ENCODE measurements around the gene ACBD6.
"Not testable (repeated sequence)": the region's sequence is repeated elsewhere in the genome, so short reads cannot be mapped to it uniquely, and the experiment has no call there.

The ACBD6 gene, protein sequence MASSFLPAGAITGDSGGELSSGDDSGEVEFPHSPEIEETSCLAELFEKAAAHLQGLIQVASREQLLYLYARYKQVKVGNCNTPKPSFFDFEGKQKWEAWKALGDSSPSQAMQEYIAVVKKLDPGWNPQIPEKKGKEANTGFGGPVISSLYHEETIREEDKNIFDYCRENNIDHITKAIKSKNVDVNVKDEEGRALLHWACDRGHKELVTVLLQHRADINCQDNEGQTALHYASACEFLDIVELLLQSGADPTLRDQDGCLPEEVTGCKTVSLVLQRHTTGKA

DNA sequence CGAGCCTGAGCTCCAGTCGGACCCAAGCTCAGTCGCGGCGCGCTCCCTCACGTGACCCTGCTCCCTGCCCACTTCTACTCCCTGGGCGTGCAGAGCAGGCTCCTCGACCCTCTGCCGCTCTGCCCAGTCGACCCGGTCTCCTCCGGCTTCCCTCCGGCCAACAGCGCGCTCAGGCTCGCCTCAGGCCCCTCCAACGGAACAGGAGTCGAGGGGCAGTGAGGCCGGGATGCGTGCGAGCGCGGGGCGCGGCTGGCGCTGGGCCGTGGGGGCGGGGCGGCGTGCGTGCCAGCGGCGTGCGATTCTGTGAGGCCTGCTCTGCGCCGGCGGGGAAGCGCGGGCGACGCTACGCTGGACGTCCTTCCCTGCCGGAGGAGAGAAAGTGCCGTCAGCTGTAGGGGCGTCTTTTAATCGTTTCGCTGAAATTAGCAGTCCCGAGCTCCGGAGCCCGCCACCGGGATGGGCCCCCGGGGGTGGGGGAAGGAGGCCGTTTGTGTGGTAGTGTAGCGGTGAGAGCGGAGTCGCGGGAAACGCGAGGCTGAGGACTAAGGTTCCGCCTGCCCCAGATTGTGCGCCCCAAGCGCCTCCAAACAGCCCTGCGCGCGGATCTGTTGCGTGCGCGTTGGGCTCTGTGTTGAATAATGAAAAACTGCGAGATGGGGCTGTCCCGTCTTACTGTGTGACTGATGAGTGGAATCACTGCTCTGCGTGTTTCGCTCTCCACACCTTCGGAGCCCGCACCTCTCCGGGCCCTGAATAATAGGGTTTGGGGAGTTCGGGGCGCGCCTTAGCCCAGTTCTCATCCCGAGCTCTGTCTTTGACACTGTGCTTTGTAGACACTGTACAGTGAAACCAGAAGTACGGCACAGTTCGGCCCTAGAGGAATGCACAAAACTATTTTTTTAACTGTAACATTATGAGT, at the start of gene ACBD6:
TSS of gene ACBD6 (minus strand) at position 217 of the 919 bp plus-strand sequence. CDS start 311 bp downstream, outside the sequence.
- H3K36me3 ChIP-seq (ENCODE audit: insufficient read depth, low read length) = peaks cover 10% of the 10 kb centered on the region
- H3K4me1 ChIP-seq (ENCODE audit: insufficient read depth, low read length) = peaks cover 13% of the 10 kb centered on the region
- H3K9me3 ChIP-seq (ENCODE audit: low read length) = no peaks in the 10 kb centered on the region
- H3K27me3 ChIP-seq (ENCODE audit: insufficient read depth, low read length) = no peaks in the 10 kb centered on the region
- peak within 1 kb of the TSS; percentile 83 for H3K4me3 ChIP-seq (ENCODE audit: low read length)
- H2AFZ ChIP-seq (ENCODE audit: low read depth, low read length) = peak within 1 kb of the TSS; percentile 74

DNA sequence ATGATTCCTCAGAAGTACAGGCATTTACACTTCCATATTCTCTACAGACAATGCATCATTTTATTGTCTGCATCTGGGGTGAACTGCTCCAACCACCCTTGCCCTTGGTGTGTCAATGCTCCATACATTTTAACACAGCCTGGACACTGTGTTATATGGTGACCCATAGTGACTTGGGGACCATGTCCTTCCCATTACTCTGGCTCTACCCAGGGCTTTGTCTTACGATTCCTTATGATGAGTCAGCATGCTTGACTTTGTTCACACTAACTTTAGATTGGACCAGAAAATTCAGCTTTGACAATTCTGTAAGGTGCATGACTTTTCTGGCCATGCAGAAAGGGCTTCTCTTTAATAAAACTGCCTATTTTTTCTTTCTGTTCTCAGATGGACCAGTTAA, 49.6 kb upstream of the ACBD6 start:
- Histone ChIP-seq H3K36me3 (ENCODE audit: insufficient read depth, low read length) (no peaks in the 10 kb centered on the region), H3K4me1 (ENCODE audit: insufficient read depth, low read length) (peaks cover 27% of the 10 kb centered on the region), H3K4me3 (ENCODE audit: low read length) (no peak overlapping the region), H2AFZ (ENCODE audit: low read depth, low read length) (no peak overlapping the region), H3K27me3 (ENCODE audit: insufficient read depth, low read length) (no peaks in the 10 kb centered on the region), H3K9me3 (ENCODE audit: low read length) (no peaks in the 10 kb centered on the region)

DNA sequence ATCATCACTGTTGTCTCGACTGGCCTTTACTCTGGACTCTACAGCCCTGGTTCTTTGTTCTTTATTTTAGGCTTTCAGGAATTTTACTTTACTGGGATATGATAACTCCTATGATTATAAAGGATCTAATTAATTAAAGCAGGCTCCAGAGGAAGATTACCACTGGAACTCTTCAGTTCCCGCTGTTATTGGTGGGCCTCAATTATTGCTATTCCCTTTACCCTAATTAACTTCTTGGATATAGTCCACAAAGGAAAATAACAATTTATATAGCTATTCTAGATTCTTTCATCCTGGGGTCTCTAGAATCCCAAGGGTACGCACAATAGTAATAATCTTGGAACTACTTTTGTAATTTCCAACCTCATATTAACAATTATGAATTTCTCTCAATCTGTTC, 47.9 kb upstream of the ACBD6 start:
- Histone ChIP-seq H3K27me3 (ENCODE audit: insufficient read depth, low read length) (no peaks in the 10 kb centered on the region), H3K4me3 (ENCODE audit: low read length) (no peak overlapping the region), H3K9me3 (ENCODE audit: low read length) (no peaks in the 10 kb centered on the region), H3K4me1 (ENCODE audit: insufficient read depth, low read length) (peaks cover 29% of the 10 kb centered on the region), H3K36me3 (ENCODE audit: insufficient read depth, low read length) (no peaks in the 10 kb centered on the region), H2AFZ (ENCODE audit: low read depth, low read length) (no peak overlapping the region)

DNA sequence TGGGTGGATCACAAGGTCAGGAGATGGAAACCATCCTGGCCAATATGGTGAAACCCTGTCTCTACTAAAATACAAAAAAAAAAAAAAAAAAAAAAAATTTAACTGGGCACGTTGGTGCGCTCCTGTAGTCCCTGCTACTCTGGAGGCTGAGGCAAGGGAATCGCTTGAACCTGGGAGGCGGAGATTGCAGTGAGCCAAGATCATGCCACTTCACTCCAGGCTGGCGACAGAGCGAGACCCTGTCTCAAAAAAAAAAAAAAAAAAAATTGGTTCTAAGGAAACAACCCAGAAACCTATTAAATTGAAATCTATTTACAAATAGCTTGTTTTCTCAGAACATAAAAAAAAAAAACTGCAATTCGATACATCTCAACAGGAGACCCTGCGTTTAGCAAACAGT, 47.4 kb upstream of the ACBD6 start:
- H3K9me3 ChIP-seq (ENCODE audit: low read length); H3K36me3 ChIP-seq (ENCODE audit: insufficient read depth, low read length); H2AFZ ChIP-seq (ENCODE audit: low read depth, low read length); H3K4me3 ChIP-seq (ENCODE audit: low read length); H3K27me3 ChIP-seq (ENCODE audit: insufficient read depth, low read length): not testable (repeated sequence)
- peaks cover 29% of the 10 kb centered on the region for H3K4me1 ChIP-seq (ENCODE audit: insufficient read depth, low read length)

DNA sequence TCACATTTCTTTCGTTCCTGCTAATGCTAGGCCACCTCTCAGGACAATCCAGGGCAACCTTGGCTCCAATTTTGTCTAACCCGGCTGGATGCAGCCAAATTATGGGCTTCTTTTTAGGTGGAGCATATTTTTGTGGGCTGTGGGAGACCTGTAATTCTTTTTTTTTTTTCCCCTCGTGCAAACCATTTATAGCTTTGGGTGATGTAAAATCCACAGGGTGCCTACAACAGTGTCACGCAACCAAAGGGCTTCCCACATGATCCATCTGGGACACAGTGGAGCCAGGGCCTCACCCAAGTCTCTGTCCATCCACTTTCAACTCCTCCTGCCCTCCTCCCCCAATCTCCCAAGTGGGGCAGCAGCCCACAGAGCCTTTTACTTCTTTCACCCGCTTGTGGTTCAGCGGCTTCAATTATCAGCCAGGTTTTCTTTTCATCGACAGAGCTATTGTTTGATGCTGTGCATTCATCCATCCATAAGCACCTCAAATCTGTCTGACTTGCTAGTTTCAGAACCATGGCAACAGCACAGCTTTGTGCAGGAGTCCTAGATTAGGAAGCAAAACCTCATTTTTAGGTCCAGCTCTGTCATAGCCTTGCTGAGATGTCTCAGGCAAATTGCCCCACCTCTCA, 46.4 kb upstream of the ACBD6 start:
- no peaks in the 10 kb centered on the region for H3K36me3 ChIP-seq (ENCODE audit: insufficient read depth, low read length)
- H3K4me1 ChIP-seq (ENCODE audit: insufficient read depth, low read length) = peaks cover 29% of the 10 kb centered on the region
- no peaks in the 10 kb centered on the region for H3K9me3 ChIP-seq (ENCODE audit: low read length)
- no peaks in the 10 kb centered on the region for H3K27me3 ChIP-seq (ENCODE audit: insufficient read depth, low read length)
- no peak overlapping the region for H3K4me3 ChIP-seq (ENCODE audit: low read length)
- peak overlapping the region; percentile 40 for H2AFZ ChIP-seq (ENCODE audit: low read depth, low read length)

DNA sequence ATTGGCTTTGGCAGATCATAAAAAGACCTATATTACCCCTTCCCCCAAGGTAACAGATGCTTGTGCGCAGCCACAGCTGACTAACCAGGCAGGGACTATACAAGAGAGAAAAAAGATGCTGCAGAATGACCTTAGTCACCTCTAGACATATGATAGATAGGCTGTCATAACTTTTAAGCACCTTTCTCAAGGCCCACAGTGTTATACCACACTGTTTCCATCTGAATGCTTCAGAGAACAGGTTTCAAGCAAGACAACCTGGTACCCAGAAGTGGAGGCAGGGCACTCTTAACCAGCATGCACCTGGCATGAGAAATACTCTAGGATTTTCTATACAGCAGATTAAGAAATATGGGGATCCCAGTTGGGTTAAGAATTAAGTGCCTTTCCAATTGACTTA, 43.6 kb upstream of the ACBD6 start:
- Histone ChIP-seq H3K4me3 (ENCODE audit: low read length) (no peak overlapping the region), H3K9me3 (ENCODE audit: low read length) (no peaks in the 10 kb centered on the region), H3K36me3 (ENCODE audit: insufficient read depth, low read length) (no peaks in the 10 kb centered on the region), H2AFZ (ENCODE audit: low read depth, low read length) (no peak overlapping the region), H3K4me1 (ENCODE audit: insufficient read depth, low read length) (peaks cover 35% of the 10 kb centered on the region), H3K27me3 (ENCODE audit: insufficient read depth, low read length) (no peaks in the 10 kb centered on the region)

DNA sequence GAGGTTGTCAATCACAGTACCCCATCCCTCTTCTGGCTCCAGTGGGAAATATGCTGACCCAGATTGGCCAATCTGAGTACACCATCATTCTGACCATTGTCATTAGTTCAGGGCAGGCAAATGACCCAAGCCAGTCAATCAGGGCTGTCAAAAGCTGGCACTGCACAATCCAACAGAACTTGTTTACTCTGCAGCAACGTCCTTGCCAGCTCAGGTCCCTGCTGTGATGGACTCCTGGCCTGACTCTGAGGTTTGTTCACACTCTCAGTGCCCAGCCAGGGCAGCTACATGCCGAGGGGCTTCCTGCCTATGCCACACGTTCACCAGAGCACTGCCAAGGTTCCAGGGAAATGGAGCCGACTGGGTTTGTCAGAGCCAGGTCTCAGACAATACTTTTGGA, 41.7 kb upstream of the ACBD6 start:
- H3K9me3 ChIP-seq (ENCODE audit: low read length) = no peaks in the 10 kb centered on the region
- H3K4me1 ChIP-seq (ENCODE audit: insufficient read depth, low read length) = peaks cover 30% of the 10 kb centered on the region
- no peaks in the 10 kb centered on the region for H3K27me3 ChIP-seq (ENCODE audit: insufficient read depth, low read length)
- H2AFZ ChIP-seq (ENCODE audit: low read depth, low read length) = no peak overlapping the region
- H3K36me3 ChIP-seq (ENCODE audit: insufficient read depth, low read length) = no peaks in the 10 kb centered on the region
- H3K4me3 ChIP-seq (ENCODE audit: low read length) = no peak overlapping the region

DNA sequence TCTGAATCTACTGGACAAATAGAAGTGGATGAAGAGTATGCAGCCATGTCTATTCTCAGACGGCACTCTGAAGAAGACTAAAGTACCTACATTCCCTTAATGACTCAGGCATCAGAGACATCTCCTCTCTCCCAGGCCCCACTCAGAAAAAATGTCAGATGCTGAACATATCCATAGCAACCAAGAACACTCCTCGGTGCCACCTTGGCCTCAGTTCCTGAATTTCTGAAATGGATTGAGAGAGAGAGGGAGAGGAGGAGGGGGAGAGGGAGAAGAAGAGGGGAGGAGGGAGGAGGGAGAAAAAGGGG, 40.4 kb upstream of the ACBD6 start:
- Histone ChIP-seq H3K36me3 (ENCODE audit: insufficient read depth, low read length) (no peaks in the 10 kb centered on the region), H3K27me3 (ENCODE audit: insufficient read depth, low read length) (no peaks in the 10 kb centered on the region), H3K9me3 (ENCODE audit: low read length) (no peaks in the 10 kb centered on the region), H3K4me1 (ENCODE audit: insufficient read depth, low read length) (peaks cover 19% of the 10 kb centered on the region), H2AFZ (ENCODE audit: low read depth, low read length) (no peak overlapping the region), H3K4me3 (ENCODE audit: low read length) (no peak overlapping the region)

DNA sequence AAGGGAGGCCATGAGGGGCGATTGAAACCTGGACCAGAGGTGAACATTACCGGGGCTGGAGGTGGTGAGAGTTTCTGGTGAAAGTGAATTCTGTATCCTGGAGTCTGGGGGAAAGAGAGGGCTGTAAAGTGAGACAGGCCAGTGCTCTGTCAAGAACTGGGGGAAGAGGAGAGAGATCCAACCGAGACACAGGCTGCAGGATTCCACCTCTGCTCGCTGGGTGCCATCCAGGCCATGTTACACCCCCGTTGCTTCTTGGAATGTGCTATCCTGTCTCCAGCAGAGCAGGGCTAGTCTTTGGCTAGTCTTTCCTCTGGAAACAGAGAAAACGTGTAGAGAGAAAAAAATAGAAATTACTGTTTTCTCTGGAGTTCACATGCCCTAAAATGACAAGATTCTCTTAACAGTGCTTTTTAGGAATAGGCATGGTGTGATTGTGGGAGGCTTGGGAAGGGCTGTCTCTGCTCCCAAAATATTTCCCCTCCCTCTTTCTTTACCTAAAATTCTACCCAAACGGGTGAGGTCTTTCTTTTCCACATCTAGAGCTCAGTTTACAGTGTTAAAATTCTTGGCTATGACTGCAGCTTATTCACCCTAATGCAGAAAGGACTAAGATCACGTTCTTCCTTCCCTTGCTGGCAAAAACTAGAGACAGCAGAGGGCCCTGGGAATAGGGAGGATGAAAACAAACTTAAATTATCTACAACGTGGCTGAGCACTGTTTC, 39.9 kb upstream of the ACBD6 start:
- Histone ChIP-seq H3K4me1 (ENCODE audit: insufficient read depth, low read length) (peaks cover 18% of the 10 kb centered on the region), H3K9me3 (ENCODE audit: low read length) (no peaks in the 10 kb centered on the region), H3K4me3 (ENCODE audit: low read length) (no peak overlapping the region), H3K36me3 (ENCODE audit: insufficient read depth, low read length) (no peaks in the 10 kb centered on the region), H3K27me3 (ENCODE audit: insufficient read depth, low read length) (no peaks in the 10 kb centered on the region), H2AFZ (ENCODE audit: low read depth, low read length) (no peak overlapping the region)

DNA sequence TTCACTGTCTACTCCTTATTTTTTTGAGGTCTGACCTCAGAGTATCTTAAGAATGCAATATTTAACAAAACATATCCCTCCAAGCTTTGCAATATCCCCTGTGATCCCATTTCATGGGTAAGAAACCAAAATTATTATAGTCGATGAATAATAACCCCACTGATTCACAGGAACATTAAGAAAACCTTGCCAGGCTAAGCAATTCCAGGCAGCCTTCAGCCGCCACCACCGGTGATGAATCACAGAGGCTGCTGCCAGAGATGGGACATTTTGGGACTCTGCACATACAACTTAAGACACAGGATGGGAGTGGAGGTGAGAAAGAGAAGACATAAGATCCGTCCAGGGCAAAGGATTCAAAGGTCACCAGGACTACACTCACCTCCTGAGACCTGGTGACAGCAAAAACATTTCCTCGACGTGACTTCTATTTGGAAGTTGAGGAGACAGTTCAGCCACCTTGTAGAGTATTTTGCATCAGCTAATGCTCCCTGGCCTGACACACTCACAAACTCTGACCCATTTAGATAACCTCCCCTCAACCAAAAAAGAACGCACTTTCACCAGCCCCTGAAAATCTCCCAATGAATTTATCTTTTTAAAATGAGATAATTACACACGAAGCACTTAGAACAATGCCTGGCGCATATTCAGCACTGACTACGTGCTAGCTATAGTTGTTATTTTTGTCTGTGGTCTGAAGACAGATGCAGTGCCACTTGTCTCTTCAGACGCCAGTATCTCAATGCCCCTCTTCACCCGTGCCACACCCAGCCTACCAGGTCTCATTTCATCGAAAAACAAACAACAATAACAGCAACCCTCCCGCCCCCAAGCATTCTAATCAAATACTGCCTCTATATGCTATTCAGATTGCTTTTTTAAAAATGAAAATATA, 38.6 kb upstream of the ACBD6 start:
- Histone ChIP-seq H3K36me3 (ENCODE audit: insufficient read depth, low read length) (no peaks in the 10 kb centered on the region), H3K9me3 (ENCODE audit: low read length) (no peaks in the 10 kb centered on the region), H3K4me3 (ENCODE audit: low read length) (no peak overlapping the region), H2AFZ (ENCODE audit: low read depth, low read length) (no peak overlapping the region), H3K4me1 (ENCODE audit: insufficient read depth, low read length) (peaks cover 13% of the 10 kb centered on the region), H3K27me3 (ENCODE audit: insufficient read depth, low read length) (no peaks in the 10 kb centered on the region)

DNA sequence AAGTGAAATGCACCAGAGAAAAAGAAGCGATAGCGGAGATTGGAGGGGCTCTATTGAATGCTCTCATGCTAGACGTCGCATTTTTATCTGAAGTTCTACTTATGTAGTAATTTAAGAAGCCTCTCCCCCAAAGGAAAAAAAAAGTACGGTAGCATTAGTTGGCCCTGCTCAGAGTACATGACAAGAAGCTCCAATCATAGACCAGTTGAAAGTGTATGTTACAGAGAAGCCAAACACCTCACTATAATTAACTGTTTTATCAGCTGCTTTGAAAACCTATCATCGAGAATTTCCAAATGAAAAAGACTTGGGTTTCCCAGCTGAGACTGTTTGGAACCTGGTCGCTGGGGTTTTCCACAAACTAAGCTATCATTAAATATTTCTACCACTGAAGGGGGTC, 36.8 kb upstream of the ACBD6 start:
- Histone ChIP-seq H2AFZ (ENCODE audit: low read depth, low read length) (no peak overlapping the region), H3K27me3 (ENCODE audit: insufficient read depth, low read length) (no peaks in the 10 kb centered on the region), H3K9me3 (ENCODE audit: low read length) (no peaks in the 10 kb centered on the region), H3K4me3 (ENCODE audit: low read length) (no peak overlapping the region), H3K36me3 (ENCODE audit: insufficient read depth, low read length) (no peaks in the 10 kb centered on the region), H3K4me1 (ENCODE audit: insufficient read depth, low read length) (peaks cover 13% of the 10 kb centered on the region)

DNA sequence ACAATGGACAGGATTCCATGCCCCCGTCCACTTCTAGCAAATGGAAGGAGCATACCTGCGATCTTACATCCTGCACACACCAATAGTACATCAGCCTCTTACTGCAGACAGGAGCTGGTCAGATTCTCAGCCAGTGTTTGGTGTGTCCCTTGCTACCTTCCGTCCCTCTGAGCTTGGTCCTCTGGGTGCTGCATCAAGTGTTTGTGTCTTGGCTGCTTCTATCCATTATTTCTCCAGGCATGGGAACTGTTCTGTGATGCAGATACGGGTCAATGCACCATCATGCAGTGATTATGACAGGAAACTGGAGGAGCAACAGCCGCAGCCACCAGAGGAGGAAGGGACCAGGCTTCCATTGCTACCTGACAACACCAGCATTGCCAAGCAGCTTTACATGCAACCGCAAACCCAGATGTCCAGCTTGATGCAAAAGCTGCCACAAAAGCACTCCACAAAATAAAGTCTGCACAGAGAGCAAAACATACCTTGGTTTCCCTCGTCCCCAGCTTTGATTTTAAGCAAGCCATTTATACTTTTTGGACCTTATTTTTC, 34.5 kb upstream of the ACBD6 start:
- no peaks in the 10 kb centered on the region for H3K27me3 ChIP-seq (ENCODE audit: insufficient read depth, low read length)
- H3K4me1 ChIP-seq (ENCODE audit: insufficient read depth, low read length) = peaks cover 6% of the 10 kb centered on the region
- H2AFZ ChIP-seq (ENCODE audit: low read depth, low read length) = no peak overlapping the region
- H3K36me3 ChIP-seq (ENCODE audit: insufficient read depth, low read length) = no peaks in the 10 kb centered on the region
- H3K9me3 ChIP-seq (ENCODE audit: low read length) = no peaks in the 10 kb centered on the region
- no peak overlapping the region for H3K4me3 ChIP-seq (ENCODE audit: low read length)
